ENCODE data around the gene CFAP300.

CFAP300 gene

DNA sequence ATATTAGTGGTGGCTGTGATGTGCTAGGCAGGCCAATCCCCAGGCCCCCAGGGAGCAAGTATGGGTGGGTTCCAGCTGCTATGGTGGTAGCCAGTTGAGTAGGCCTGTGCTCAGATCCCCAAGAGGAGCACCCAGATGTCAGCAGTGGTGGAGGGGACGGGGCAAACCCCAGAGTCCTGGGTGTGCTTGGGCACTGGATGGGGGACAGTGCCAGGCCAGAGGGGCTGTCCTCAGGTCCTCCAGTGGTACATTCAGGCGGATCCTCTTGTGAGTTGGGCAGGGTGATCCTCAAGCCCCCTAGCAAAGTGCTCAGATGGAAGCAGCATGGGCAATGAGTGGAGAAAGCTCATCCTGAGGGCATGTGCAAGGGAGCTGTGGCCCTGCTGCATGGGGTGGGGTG is 26.0 kb downstream of the CFAP300 start:
- no peak for DNase-seq (ENCODE audit: low read depth)

DNA sequence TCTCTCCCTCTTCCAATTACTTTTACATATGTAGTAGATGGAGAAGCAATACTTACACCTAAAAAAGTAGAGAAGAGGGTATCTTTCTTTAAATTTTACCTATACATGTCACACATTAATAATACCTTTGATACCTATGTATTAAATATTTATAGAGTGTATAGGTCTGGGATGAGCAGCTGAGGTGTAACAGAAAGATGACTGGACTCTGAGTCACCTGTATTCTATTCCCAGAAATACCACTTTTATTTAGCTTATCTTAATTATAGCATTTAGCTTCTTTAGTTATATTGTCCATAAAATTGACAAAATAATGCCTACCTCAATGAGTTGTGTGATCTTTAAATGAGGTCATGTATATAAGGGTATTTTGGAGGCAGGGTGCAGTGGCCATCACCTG is 32.4 kb downstream of the CFAP300 start:
- no peak for DNase-seq (ENCODE audit: low read depth)

DNA sequence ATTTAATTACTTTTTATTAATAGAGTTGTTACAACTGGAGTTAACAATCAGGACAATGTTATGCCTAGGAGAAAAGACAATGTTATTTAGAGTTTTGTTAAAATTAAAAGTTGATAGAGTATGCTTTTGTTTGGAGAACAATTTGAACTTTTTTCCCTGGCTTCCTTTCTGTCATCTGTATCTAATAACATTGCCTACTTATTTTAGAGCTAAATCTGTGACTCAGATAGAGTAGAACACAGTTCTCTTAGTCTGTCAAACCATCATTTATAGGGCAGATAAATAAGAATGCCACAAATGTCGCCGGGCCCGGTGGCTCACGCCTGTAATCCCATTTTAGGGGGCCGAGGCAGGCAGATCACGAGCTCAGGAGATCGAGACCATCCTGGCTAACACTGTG is 34.1 kb downstream of the CFAP300 start:
- no peak for DNase-seq (ENCODE audit: low read depth)

DNA sequence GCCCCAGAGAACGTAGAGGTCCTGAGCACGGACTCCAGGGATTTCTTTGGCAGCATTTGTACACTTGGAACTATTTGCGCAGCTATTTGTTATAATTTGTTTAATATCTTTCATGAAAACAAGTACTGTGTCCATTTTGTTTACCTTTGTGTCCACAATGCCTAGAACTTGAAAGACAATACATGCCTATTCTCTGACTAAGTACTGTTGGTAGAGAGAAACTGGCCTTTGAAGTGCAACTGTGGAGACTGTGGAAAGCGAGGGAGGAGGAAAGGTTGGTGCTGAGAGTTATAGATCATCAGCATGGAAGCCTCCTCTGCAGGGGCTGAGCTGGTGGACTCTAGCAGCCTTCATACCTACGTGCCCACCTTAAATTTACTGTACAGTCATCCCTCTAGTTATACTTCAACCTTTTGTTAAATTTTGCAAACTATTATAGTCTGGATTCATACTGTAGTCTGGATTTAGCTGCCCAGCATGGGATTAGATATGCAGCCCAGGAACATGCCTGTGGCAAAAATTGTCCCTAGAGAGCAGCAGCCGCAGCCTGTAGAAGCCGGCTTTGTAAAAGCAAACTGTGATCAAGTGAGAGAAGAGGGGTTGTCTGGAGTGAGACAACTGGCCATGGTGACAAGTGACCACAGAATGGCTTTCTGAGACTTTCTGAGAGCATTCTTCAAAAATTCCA is 38.8 kb downstream of the CFAP300 start:
- DNase-seq (ENCODE audit: low read depth), result no peak

DNA sequence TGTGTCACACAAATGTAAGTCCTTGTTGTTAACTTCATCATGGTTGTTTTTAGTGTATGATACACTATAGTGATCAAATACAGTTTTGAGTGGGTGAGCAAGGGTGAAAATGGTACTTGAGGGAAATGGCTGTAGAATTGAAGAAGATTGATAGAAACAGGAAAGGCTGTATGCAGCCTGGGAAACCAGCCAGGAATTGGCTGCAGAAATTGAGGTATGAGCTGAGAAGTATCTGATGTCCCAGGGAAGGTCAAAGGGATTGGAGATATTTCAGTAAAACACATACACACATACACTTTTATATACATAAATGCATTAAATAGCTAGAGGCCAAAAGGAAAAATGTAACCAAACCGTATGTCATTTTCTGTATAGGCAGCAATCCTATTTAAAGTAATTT is 49.9 kb downstream of the CFAP300 start:
- no peak for DNase-seq (ENCODE audit: low read depth)

DNA sequence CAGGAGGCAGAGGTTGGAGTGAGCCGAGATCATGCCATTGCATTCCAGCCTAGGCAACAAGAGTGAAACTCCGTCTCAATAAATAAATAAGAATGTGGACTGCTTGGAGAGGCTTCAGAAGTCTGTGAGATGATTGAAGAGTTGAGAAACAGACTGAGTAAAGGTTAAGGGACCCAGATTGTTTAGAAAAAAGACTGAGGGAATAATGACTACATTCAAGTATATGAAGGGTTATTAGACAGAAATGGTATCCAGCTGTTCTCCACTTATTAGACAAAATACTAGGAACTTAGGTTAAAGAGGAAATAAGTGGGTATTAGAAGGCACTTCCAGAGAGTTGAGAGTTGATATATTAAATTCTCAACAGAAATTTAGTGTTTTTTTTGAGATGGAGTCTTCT is 52.5 kb downstream of the CFAP300 start:
- no peak for DNase-seq (ENCODE audit: low read depth)

DNA sequence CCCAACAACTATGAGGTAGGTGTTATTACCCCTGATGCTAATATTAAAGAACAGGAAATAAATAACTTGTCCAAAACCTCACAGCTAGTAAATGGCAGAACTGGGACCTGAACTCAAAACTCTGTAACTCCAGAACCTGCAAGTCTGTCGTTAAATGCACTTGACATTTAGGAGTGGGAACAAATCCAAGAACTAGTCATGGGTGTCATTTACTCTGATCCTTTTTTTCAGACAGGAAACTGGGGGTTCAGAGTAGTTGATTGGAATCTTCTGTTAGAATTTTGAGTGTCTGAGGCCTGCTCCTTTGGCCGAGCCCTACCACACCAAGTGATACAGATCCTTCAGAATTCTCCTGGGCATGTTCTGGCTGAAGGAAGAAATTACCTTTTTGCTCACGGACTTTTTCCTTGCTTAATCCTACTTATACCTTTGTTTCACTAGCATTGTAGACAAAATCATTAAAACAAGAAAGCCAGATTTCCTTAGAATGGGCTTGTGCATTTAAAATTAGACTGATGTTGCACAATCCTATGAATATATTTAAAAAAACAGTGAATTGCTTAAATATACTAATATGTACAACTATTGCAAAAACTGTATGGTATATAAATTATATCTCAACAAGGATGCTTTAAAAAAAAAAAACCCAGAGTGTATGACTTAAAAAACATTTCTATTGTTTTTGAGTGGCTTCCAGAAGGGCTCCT is 61.6 kb downstream of the CFAP300 start:
- no peak for DNase-seq (ENCODE audit: low read depth)

- DNase-seq (ENCODE audit: low read depth), result peak; percentile 32
Observed at GRCh38 chr11:102109896-102110760, 62.9 kb downstream of the CFAP300 start, which contains the start of gene YAP1. Gene YAP1 (plus strand): TSS chr11:102110447. CDS start chr11:102110849, 402 bp downstream.

- DNase-seq (ENCODE audit: low read depth), result no peak
Observed at GRCh38 chr11:102110761-102111010, 63.4 kb downstream of the CFAP300 start.

DNA sequence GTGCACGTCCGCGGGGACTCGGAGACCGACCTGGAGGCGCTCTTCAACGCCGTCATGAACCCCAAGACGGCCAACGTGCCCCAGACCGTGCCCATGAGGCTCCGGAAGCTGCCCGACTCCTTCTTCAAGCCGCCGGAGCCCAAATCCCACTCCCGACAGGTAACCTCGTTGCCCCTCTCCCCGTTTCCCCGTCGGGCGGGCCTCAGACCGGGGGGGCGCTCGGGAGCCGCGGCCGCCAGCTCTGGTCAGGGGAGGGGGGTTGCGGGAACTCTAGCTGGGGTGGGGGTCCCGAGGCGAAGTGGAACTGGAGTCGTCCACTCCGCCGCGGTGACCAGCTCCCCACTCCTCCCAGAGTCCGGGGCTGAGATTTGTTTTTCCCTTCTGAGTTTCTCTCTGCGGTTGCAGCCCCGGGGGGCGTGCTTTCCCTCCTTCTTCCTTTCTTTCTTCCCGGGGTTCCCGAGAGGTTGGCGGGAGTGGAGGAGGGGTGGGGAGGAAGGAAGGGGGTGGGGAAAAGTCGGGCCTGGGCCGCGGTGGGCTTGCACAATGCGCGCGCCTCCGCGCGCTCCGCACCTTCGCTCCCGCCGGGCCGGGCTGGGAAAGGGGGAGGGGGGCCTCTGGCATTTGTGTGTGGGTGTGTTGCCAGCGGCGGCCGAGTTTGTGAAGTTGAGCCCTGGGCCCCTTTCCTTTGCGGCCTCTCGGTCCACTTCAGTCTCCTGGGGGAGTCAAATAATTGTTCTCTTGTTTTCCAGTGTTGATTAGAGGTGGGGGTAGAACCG is 64.0 kb downstream of the CFAP300 start:
- no peak for DNase-seq (ENCODE audit: low read depth)

DNA sequence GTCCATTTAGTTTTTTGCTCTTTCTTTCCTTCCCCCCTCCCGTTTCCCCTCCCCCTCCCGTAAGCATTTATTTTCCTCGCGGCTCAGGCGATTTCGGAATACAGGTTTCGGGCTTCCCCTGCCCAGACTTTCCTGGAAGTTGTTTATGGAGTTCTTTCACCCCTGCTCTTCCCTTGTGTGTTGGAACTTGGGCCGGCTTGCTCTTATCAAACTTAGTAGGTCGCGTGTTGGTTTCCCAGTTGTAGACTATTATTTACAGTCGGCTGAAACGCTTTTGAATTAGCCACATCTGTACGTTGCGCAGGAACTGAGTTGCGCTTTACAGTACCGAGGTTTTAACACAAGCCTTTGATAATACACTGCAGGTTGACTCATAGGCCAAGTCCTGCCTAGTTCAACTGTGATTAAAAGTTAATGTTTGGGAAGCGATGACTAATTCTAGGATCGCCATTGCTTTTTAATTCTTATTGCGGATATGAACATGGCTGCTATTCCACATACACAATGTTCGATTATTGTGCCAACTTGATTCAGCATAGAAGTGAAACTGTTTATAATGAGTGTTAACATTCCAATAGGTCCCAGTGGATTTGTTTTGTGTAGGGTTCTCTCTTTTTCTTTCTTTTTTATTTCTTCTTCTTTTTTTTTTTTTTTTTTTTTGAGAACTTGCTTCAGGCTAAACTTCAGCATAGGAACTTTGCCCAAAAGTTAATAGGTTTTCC is 64.7 kb downstream of the CFAP300 start:
- DNase-seq (ENCODE audit: low read depth), result no peak

DNA sequence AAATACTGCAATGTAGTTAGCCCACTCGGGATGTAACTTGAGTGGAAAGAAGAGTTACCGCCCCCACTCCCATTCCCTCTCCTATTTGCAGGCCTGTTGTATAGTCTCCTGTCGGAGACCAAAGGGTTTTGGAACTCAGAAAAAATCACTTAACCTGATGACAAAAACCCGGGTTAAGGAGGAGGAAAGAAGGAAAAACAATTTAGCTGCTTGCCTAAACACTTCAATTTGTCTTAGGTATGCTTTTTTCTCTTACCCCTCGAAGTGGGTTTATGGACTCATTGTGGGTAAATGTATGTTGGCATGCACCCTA is 65.2 kb downstream of the CFAP300 start:
- no peak for DNase-seq (ENCODE audit: low read depth)

- no peak for DNase-seq (ENCODE audit: low read depth)
Observed at GRCh38 chr11:102114032-102114431, 66.8 kb downstream of the CFAP300 start.

DNA sequence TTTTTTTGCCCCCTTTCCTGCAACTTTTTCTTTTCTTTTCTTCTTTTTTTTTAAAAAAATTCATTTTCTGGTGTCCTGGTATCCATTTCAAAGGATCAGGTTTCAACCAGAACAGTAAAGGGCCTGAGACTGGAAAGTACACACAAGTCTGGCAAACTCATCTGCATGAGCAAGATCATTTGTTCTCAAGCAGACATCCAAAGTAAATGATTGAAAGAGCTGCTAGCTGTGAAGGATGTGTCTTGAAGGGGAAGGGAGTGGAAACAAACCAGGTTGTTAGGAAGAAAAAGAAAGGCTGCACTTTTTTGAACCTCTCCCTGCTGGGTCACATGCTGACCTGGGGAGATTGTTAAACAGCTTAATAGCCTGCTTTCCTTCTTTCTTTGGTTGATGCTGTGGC is 68.3 kb downstream of the CFAP300 start:
- no peak for DNase-seq (ENCODE audit: low read depth)

DNA sequence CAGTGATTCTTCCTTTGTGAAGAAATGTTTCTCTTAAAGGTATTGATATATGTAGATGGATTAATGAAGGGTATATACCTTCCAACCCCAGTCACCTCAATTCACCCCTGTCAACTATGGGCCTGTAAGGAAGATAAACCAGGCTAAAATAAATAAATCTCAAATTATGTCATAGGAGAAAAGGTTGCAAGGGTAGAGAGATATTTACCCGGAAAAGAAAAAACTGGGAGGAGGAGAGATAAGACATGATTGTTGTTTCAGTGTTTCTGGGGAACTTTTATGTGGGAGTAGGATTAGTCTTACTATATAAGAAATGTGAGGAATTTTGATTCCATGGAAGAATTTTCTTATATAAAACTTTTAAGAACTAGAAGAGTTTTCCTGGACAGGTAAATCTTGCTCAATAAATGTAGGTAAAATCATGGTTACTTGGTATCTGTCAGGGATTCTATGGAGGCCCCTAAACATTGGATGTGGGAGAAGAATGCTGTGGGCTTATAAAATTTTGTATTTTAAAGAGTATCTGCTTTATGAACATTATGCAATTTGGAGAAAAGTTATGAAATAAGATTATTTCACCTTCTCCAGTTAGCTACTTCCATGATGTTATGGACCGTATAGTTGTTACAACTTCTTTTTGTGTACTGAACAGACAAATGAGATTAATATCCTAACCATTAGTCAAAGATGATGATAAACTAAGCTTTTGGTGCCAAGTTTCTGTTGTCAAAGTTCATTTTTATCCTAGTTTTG is 69.4 kb downstream of the CFAP300 start:
- no peak for DNase-seq (ENCODE audit: low read depth)

GRCh38 chr11:102117472-102118113 is 70.4 kb downstream of the CFAP300 start:
- no peak for DNase-seq (ENCODE audit: low read depth)

GRCh38 chr11:102118937-102119336 is 71.7 kb downstream of the CFAP300 start:
- DNase-seq (ENCODE audit: low read depth), result no peak

DNA sequence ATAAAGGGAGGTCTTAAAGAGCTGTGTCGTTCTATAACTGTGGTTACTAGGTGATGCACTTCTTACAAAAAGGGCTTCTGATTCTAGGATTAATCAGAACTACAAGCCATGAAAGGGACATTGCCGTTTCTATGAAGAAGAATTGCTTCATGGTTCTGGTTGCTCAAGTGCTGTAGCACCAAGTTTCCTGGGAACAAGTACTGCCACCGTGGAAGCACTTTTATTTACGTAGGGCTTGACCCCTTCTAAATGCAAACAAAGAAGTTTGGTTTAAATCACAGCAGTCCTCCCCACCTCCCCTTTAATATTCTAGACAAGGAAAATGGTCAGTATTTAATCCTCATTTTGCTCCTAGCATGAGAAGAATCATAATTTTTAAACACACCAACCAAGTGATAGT is 72.8 kb downstream of the CFAP300 start:
- no peak for DNase-seq (ENCODE audit: low read depth)

- no peak for DNase-seq (ENCODE audit: low read depth)
Observed at GRCh38 chr11:102120437-102120973, 73.3 kb downstream of the CFAP300 start.

GRCh38 chr11:102121329-102121728 is 74.1 kb downstream of the CFAP300 start:
- DNase-seq (ENCODE audit: low read depth), result no peak

Measured in stimulated activated CD8-positive, alpha-beta memory T cell treated with anti-CD3 and anti-CD28 coated beads, Interleukin-15, amount 100 ng/mL, for 1 hour (primary cell).